A549 (cell line): ENCODE measurements around the gene ALDH3B1.

ENCODE experiments used
- CTCF ChIP-seq: fragments of >200 bp; sonication (Bioruptor Twin); formaldehyde crosslinking; IDR thresholded peaks from 3 replicates; pipeline ENCODE4 v1.5.1; 2016
- E2F6 ChIP-seq: IDR thresholded peaks from 2 replicates; pipeline ENCODE4 v1.6.1; 2012; ENCODE audit warnings: low read depth, borderline replicate concordance
- ELK1 ChIP-seq: fragments of 150-350 bp; IDR thresholded peaks from 2 replicates; pipeline ENCODE4 v1.6.1; 2014; ENCODE audit warnings: low read depth, mild to moderate bottlenecking, low read length
- EP300 ChIP-seq, 2 experiments: fragments of >200 bp; sonication (Bioruptor Twin); formaldehyde crosslinking; IDR thresholded peaks; 2 replicates in 1 of 2; 3 replicates in 1 of 2; pipeline ENCODE4 v1.6.1; 2016 to 2017
- FOSL2 ChIP-seq, 2 experiments: fragments of 450-650 bp in 1 of 2; fragments of >200 bp in 1 of 2; sonication (Bioruptor Twin) in 1 of 2; formaldehyde crosslinking; IDR thresholded peaks; 2 replicates each; pipeline versions ENCODE4 v1.5.0 to v1.6.1; 2016 to 2020; ENCODE audit warnings: mild to moderate bottlenecking in 1 of 2, moderate library complexity in 1 of 2
- RARB ChIP-seq: fragments of 250-450 bp; sonication (Bioruptor Pico); IDR thresholded peaks from 2 replicates; pipeline ENCODE4 v1.8.0; 2021; ENCODE audit warnings: mild to moderate bottlenecking, moderate library complexity
- REST ChIP-seq: fragments of 200-600 bp; sonication (generic); IDR thresholded peaks from 2 replicates; pipeline ENCODE4 v1.6.1; 2016; ENCODE audit warnings: antibody characterized with exemption, mild to moderate bottlenecking, moderate library complexity
- RFX5 ChIP-seq: fragments of 450-650 bp; IDR thresholded peaks from 2 replicates; pipeline ENCODE4 v1.7.1; 2014; ENCODE audit warnings: antibody characterized with exemption, mild to moderate bottlenecking, moderate library complexity
- SMC3 ChIP-seq: fragments of >200 bp; sonication (Bioruptor Twin); formaldehyde crosslinking; IDR thresholded peaks from 3 replicates; pipeline ENCODE4 v1.6.1; 2018; ENCODE audit warnings: inconsistent platforms

- TF ChIP-seq REST (no peak), EP300 (IDR thresholded peaks at IDR 0.05) (no peak), CTCF (no peak), ELK1 (no peak), RARB (no peak), SMC3 (no peak), E2F6 (no peak), RFX5 (no peak), FOSL2 (IDR thresholded peaks at IDR 0.05) (no peak), FOSL2 (CRISPR knock-in tag; IDR thresholded peaks at IDR 0.05) (no peak)
Observed at GRCh38 chr11:67997475-67997921, 12.6 kb upstream of the ALDH3B1 start.
